ENCODE measurements around the gene PRCP. TPM values are rescaled to one million over a fixed set of nuclear protein-coding genes. Genes with fewer than 3 reads are reported as not detected.

Gene PRCP
- polyA plus RNA-seq, 4 donors: 6.7 to 76.2 (median 21.0) TPM

- FAIRE-seq (no peak), DNase-seq (no peak)
- H3K27ac ChIP-seq (ENCODE audit: low read depth in 1 of 3, low read length in 2 of 3): no peak overlapping the region
- H3K27me3 ChIP-seq (ENCODE audit: control insufficient read depth in 3 of 3, insufficient read depth in 3 of 3, low read length in 3 of 3): peaks cover 0 to 4% (median 0%) of the 10 kb centered on the region in 3 donors
- WGBS, 3 donors: 23 to 64% (median 39%) methylated on average over 1 of the region's 1 CpG
- H3K36me3 ChIP-seq (ENCODE audit: control insufficient read depth in 3 of 3, insufficient read depth in 2 of 3, low read depth in 1 of 3, low read length in 3 of 3): no peaks in the 10 kb centered on the region
- H3K4me3 ChIP-seq (ENCODE audit: low read depth in 1 of 3, low read length in 3 of 3): no peak overlapping the region
- no peaks in the 10 kb centered on the region for H3K9me3 ChIP-seq (ENCODE audit: control insufficient read depth in 2 of 2, insufficient read depth in 1 of 2, low read depth in 1 of 2, low read length in 1 of 2)
- H3K4me1 ChIP-seq (ENCODE audit: control insufficient read depth in 3 of 3, insufficient read depth in 2 of 3, low read depth in 1 of 3, low read length in 2 of 3): no peaks in the 10 kb centered on the region
Measured at GRCh38 chr11:82810326-82810725, 89.9 kb downstream of the PRCP start.

DNA sequence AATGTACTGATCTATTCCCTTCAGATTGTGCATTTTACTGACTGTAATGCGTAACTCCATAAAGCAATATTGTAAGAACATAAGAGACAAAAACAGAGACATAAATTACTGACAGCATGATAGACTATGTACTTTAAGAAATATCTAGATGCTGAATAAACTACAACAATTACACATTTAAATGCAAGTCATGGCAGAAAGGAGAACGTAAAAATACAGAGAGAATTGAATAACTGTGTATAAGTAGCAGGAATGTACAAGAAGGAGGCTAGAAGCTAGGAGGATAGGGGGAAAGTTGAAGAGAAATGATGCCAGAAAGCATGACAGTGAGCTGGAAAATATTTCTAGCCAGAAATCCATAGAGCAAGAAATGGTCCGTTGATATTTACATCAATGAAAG, 92.6 kb downstream of the PRCP start:
- DNase-seq (no peak), FAIRE-seq (no peak)
- Histone ChIP-seq H3K27me3 (ENCODE audit: control insufficient read depth in 3 of 3, insufficient read depth in 3 of 3, low read length in 3 of 3) (no peaks in the 10 kb centered on the region), H3K27ac (ENCODE audit: low read depth in 1 of 3, low read length in 2 of 3) (no peak overlapping the region), H3K4me3 (ENCODE audit: low read depth in 1 of 3, low read length in 3 of 3) (no peak overlapping the region), H3K9me3 (ENCODE audit: control insufficient read depth in 2 of 2, insufficient read depth in 1 of 2, low read depth in 1 of 2, low read length in 1 of 2) (no peaks in the 10 kb centered on the region), H3K36me3 (ENCODE audit: control insufficient read depth in 3 of 3, insufficient read depth in 2 of 3, low read depth in 1 of 3, low read length in 3 of 3) (no peaks in the 10 kb centered on the region), H3K4me1 (ENCODE audit: control insufficient read depth in 3 of 3, insufficient read depth in 2 of 3, low read depth in 1 of 3, low read length in 2 of 3) (no peaks in the 10 kb centered on the region)
- 84 to 90% (median 89%) methylated on average over 3 of the region's 3 CpGs for WGBS, 3 donors

GRCh38 chr11:82802710-82803109, 97.5 kb downstream of the PRCP start:
- DNase-seq: no peak
- 47 to 56% (median 53%) methylated on average over 1 of the region's 1 CpG for WGBS, 3 donors

GRCh38 chr11:82796998-82797961, 103.0 kb downstream of the PRCP start:
- DNase-seq (no peak), FAIRE-seq (no peak)
- H3K27ac ChIP-seq (ENCODE audit: low read depth in 1 of 3, low read length in 2 of 3): no peak overlapping the region
- no peaks in the 10 kb centered on the region for H3K9me3 ChIP-seq (ENCODE audit: control insufficient read depth in 2 of 2, insufficient read depth in 1 of 2, low read depth in 1 of 2, low read length in 1 of 2)
- 68 to 85% (median 81%) methylated on average over 3 of the region's 3 CpGs for WGBS, 3 donors
- no peaks in the 10 kb centered on the region for H3K4me1 ChIP-seq (ENCODE audit: control insufficient read depth in 3 of 3, insufficient read depth in 2 of 3, low read depth in 1 of 3, low read length in 2 of 3)
- no peaks in the 10 kb centered on the region for H3K36me3 ChIP-seq (ENCODE audit: control insufficient read depth in 3 of 3, insufficient read depth in 2 of 3, low read depth in 1 of 3, low read length in 3 of 3)
- no peak overlapping the region for H3K4me3 ChIP-seq (ENCODE audit: low read depth in 1 of 3, low read length in 3 of 3)
- no peaks in the 10 kb centered on the region for H3K27me3 ChIP-seq (ENCODE audit: control insufficient read depth in 3 of 3, insufficient read depth in 3 of 3, low read length in 3 of 3)

More at GRCh38 chr11:82802710-82803109, 97.5 kb downstream of the PRCP start:
- Histone ChIP-seq H3K9me3 (ENCODE audit: control insufficient read depth in 2 of 2, insufficient read depth in 1 of 2, low read depth in 1 of 2, low read length in 1 of 2) (no peaks in the 10 kb centered on the region), H3K27me3 (ENCODE audit: control insufficient read depth in 3 of 3, insufficient read depth in 3 of 3, low read length in 3 of 3) (no peaks in the 10 kb centered on the region), H3K36me3 (ENCODE audit: control insufficient read depth in 3 of 3, insufficient read depth in 2 of 3, low read depth in 1 of 3, low read length in 3 of 3) (no peaks in the 10 kb centered on the region), H3K4me1 (ENCODE audit: control insufficient read depth in 3 of 3, insufficient read depth in 2 of 3, low read depth in 1 of 3, low read length in 2 of 3) (no peaks in the 10 kb centered on the region), H3K4me3 (ENCODE audit: low read depth in 1 of 3, low read length in 3 of 3) (no peak overlapping the region), H3K27ac (ENCODE audit: low read depth in 1 of 3, low read length in 2 of 3) (no peak overlapping the region)
- no peak for FAIRE-seq

- DNase-seq: no peak
- Histone ChIP-seq H3K4me1 (ENCODE audit: control insufficient read depth in 3 of 3, insufficient read depth in 2 of 3, low read depth in 1 of 3, low read length in 2 of 3) (peaks cover 0 to 5% (median 0%) of the 10 kb centered on the region in 3 donors), H3K4me3 (ENCODE audit: low read depth in 1 of 3, low read length in 3 of 3) (no peak overlapping the region), H3K36me3 (ENCODE audit: control insufficient read depth in 3 of 3, insufficient read depth in 2 of 3, low read depth in 1 of 3, low read length in 3 of 3) (no peaks in the 10 kb centered on the region), H3K9me3 (ENCODE audit: control insufficient read depth in 2 of 2, insufficient read depth in 1 of 2, low read depth in 1 of 2, low read length in 1 of 2) (no peaks in the 10 kb centered on the region), H3K27ac (ENCODE audit: low read depth in 1 of 3, low read length in 2 of 3) (no peak overlapping the region), H3K27me3 (ENCODE audit: control insufficient read depth in 3 of 3, insufficient read depth in 3 of 3, low read length in 3 of 3) (no peaks in the 10 kb centered on the region)
- WGBS, 3 donors: 75 to 80% (median 77%) methylated on average over 3 of the region's 3 CpGs
- no peak for FAIRE-seq
Measured at GRCh38 chr11:82794490-82794889, 105.7 kb downstream of the PRCP start.

DNA sequence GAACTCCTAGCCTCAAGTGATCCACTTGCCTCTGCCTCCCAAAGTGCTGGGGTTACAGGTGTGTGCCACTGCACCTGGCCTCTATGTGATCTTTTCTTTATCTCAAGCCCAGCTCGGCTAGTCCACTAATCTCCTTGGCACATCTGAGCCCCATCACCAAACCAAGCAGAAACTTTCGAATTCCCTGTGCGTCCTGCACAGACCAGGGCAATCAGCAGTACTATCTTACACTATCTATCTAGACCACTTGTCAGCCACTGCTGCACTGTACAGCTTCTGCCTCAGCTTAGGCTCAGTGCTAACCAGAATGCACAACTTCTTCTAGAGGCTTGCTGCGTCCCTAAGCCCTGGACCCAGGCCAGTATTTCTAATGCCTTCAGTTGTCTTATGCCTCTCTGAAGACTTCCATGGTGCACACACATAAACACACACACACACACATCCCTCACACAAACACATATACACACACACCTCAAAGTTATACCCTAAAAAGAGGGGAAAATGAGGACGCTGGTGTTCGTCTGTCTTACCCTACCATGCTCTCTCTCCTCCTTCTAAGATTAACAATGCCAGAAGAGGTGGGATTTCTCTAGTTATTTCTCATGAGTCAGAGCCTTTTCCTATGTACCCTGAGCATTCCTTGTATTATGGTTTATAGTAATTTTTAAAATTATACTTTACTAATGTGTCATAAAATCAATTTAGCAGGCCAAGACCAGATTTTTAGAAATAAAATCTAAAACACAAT, 107.2 kb downstream of the PRCP start:
- H3K4me1 ChIP-seq (ENCODE audit: control insufficient read depth in 3 of 3, insufficient read depth in 2 of 3, low read depth in 1 of 3, low read length in 2 of 3): peaks cover 0 to 5% (median 0%) of the 10 kb centered on the region in 3 donors
- DNase-seq (no peak), FAIRE-seq (no peak)
- 80 to 82% (median 82%) methylated on average over 6 of the region's 6 CpGs for WGBS, 3 donors
- H3K27ac ChIP-seq (ENCODE audit: low read depth in 1 of 3, low read length in 2 of 3): no peak overlapping the region
- no peaks in the 10 kb centered on the region for H3K27me3 ChIP-seq (ENCODE audit: control insufficient read depth in 3 of 3, insufficient read depth in 3 of 3, low read length in 3 of 3)
- no peaks in the 10 kb centered on the region for H3K9me3 ChIP-seq (ENCODE audit: control insufficient read depth in 2 of 2, insufficient read depth in 1 of 2, low read depth in 1 of 2, low read length in 1 of 2)
- no peaks in the 10 kb centered on the region for H3K36me3 ChIP-seq (ENCODE audit: control insufficient read depth in 3 of 3, insufficient read depth in 2 of 3, low read depth in 1 of 3, low read length in 3 of 3)
- H3K4me3 ChIP-seq (ENCODE audit: low read depth in 1 of 3, low read length in 3 of 3): no peak overlapping the region

DNA sequence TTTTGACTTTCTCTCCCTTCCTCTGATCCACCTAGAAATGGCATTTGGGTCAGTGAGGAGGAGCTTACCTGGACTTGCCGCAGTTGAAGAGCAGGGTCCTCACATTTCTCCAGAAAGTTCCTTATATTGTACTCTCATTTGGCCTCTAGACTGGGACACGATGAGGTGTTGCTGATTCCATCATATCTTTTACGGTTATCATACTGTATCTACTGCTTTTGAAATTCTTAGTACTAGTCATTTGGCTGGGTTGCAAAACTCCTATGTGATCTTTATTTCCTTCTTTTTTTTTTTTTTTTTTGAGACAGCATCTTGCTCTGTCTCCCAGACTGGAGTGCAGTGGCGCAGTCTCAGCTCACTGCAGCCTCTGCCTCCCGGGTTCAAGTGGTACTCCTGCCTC, 107.9 kb downstream of the PRCP start:
- H3K27me3 ChIP-seq (ENCODE audit: control insufficient read depth in 3 of 3, insufficient read depth in 3 of 3, low read length in 3 of 3): no peaks in the 10 kb centered on the region
- no peak overlapping the region for H3K4me3 ChIP-seq (ENCODE audit: low read depth in 1 of 3, low read length in 3 of 3)
- FAIRE-seq: no peak
- peaks cover 0 to 5% (median 0%) of the 10 kb centered on the region in 3 donors for H3K4me1 ChIP-seq (ENCODE audit: control insufficient read depth in 3 of 3, insufficient read depth in 2 of 3, low read depth in 1 of 3, low read length in 2 of 3)
- H3K27ac ChIP-seq (ENCODE audit: low read depth in 1 of 3, low read length in 2 of 3): no peak overlapping the region
- DNase-seq: no peak
- WGBS, 3 donors: 84 to 91% (median 90%) methylated on average over 5 of the region's 5 CpGs
- H3K36me3 ChIP-seq (ENCODE audit: control insufficient read depth in 3 of 3, insufficient read depth in 2 of 3, low read depth in 1 of 3, low read length in 3 of 3): no peaks in the 10 kb centered on the region
- no peaks in the 10 kb centered on the region for H3K9me3 ChIP-seq (ENCODE audit: control insufficient read depth in 2 of 2, insufficient read depth in 1 of 2, low read depth in 1 of 2, low read length in 1 of 2)

GRCh38 chr11:82791779-82792178, 108.5 kb downstream of the PRCP start:
- 55 to 63% (median 59%) methylated on average over 4 of the region's 4 CpGs for WGBS, 3 donors
- Histone ChIP-seq H3K9me3 (ENCODE audit: control insufficient read depth in 2 of 2, insufficient read depth in 1 of 2, low read depth in 1 of 2, low read length in 1 of 2) (no peaks in the 10 kb centered on the region), H3K27ac (ENCODE audit: low read depth in 1 of 3, low read length in 2 of 3) (no peak overlapping the region), H3K36me3 (ENCODE audit: control insufficient read depth in 3 of 3, insufficient read depth in 2 of 3, low read depth in 1 of 3, low read length in 3 of 3) (no peaks in the 10 kb centered on the region), H3K27me3 (ENCODE audit: control insufficient read depth in 3 of 3, insufficient read depth in 3 of 3, low read length in 3 of 3) (no peaks in the 10 kb centered on the region), H3K4me1 (ENCODE audit: control insufficient read depth in 3 of 3, insufficient read depth in 2 of 3, low read depth in 1 of 3, low read length in 2 of 3) (peaks cover 0 to 5% (median 0%) of the 10 kb centered on the region in 3 donors), H3K4me3 (ENCODE audit: low read depth in 1 of 3, low read length in 3 of 3) (no peak overlapping the region)
- no peak for FAIRE-seq
- no peak for DNase-seq

Data from small intestine (tissue), 7 donors.